GM18508 (cell line): ENCODE measurements around the gene CST7.

Experiments
- ATAC-seq: cut with Tn5 transposase; IDR thresholded peaks from one replicate; pipeline ENCODE4 v1.9.1; 2021; ENCODE audit warnings: moderate number of reproducible peaks; ENCODE audit not compliant: insufficient read depth, unreplicated experiment

CST7 gene

GRCh38 chr20:24950128-24950835 is 1.2 kb downstream of the CST7 start:
- ATAC-seq, result no peak

- ATAC-seq, result no peak
These were observed 1.9 kb downstream of the CST7 start for GRCh38 chr20:24950836-24951525.

DNA sequence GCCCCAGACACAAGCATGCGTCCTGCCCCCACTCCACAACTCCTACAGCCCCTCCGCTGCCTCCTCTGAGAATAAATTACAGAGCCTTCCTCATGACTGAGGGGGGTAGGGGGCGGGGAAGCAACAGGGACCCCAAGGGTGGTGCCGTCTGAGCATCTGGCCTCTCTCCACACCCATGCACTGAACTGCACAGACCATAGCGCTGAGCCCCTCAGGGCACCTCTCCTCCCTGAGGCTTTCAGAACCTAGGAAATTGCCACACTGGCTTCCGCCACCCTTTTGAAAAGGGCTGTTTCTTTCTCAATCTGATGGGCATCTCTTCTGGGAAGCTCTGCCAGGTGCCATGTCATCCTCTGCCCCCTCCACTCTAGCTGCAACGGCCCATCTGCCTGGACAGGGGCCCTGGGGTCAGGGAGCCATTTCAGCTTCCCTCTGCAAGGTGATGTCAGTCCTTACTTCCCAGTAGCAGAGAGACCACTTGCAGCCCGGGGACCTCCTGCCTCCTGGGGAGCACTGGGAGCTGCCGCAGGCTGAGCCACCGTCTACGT is 2.5 kb downstream of the CST7 start:
- ATAC-seq, result no peak

DNA sequence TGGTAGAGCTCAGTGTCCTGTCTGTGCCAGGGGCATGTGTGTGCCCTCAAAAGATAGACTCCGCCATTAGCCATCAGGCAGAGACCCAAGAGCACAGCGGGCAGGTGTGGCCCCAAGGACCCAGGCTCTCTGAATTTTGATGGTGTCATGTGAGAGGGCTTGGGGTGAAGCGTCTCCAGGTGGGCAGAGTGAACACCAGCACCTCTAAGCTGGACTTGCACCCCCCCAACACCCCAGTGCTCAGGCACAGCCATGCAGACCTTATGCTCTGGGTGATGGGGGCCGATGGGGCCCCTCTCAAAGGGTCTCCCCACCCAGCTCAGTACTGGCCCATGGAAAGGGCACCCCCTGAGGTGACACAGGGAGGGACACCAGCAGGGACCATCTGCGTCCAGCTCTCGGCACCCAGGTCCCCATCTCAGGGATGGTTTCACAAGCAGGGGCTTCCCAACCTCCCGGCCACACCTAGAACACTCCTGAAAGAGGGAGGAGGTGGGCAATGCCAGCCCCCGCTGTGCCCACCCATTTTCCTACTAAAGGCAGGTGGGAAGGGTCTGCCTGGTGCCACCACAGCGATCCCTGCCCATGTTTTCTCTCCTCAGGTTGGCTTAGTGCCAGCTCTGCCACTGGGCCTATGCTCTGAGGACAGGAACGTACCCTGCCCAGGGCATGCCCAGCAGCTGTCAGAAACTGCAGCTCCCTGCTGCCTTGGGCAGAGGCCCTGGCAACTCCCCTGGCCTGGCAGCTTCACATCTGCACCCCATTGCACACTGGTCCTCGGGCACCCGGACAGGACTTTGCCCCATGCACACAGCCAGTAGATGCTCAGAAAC is 3.5 kb downstream of the CST7 start:
- no peak for ATAC-seq

- no peak for ATAC-seq
These were observed 4.1 kb downstream of the CST7 start for GRCh38 chr20:24953209-24953575.

GRCh38 chr20:24953621-24954133 is 4.6 kb downstream of the CST7 start:
- no peak for ATAC-seq

- ATAC-seq, result no peak
These were observed 5.1 kb downstream of the CST7 start for GRCh38 chr20:24954151-24954550.

DNA sequence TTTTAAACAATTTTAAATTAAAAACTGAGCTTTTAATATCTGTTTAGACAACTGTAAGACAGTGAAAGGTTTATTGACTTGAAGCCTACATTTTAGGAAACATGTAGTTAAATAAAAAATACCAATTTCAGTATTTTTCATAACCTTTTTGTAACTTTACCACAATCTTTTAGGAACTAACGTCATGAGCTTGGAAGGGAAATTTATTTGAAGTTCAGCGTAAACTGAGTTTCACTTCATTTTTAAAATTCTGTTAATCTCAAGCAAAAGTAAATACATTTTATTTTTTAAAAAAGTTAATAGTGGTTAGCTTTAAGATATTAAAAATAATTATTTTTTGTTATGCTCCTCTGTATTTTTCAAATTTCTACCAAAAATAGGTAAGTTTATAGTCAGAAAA is 5.5 kb downstream of the CST7 start:
- ATAC-seq, result no peak

DNA sequence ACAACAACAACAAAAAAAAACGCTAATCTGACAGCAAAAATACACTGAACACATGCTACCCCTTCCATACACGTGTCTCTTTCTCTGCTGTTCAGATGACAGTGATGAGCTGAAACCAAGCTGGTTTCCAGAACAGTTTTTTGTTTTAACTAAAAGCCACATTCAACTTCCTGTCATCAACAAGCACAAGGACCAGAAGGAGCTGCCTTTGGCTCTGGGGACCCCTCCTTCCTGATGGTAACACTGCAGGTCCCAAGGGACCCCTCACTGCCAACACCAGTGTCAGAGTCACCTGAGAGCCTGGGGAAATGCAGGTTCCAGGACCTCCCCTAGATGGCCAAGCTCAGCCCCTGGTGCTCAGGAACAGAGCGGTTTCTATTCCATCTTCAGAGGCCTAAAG is 6.0 kb downstream of the CST7 start:
- peak; percentile 62 for ATAC-seq

DNA sequence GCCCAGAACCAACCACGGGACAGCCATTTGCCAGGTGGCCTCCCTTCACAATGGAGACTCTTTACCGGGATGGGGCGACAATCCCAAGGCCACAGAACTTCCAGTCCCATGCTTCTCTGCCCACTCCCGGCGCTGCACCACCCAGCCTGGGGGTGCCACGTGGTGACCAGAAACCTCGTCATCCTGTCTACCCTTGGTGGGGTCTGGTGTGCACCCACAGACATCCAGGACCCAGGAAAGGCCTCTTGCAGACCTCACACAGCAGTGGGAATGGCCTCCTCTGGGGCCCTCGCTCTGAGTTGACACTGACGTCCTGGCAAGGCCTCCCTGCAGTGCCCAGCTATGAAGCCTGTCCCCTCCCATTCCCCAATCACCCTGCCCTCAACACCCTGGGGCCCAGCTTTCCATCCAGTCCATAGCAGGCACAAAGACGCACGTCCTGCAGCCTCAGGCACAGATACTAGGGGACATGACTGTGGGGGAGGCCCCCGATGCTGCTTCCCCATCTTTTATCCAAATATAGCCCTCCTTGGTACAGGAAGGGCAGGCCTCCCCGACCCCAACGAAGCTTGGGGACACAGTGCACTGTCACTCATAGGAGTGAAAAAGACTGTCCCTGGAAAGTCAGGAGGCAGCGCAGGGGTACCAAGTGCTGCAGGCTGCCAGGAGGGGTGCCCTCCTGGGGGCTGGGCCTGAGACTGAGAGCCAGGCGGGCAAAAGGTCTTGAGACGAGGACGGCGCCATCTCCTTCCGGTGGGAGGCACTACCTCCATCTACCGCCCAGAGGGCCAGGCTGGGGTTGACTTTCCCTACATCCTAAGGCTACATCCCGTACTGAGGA is 7.2 kb downstream of the CST7 start:
- no peak for ATAC-seq

- ATAC-seq, result no peak
These were observed 8.4 kb downstream of the CST7 start for GRCh38 chr20:24957326-24958016.

- no peak for ATAC-seq
These were observed 9.7 kb downstream of the CST7 start for GRCh38 chr20:24958506-24959385.

DNA sequence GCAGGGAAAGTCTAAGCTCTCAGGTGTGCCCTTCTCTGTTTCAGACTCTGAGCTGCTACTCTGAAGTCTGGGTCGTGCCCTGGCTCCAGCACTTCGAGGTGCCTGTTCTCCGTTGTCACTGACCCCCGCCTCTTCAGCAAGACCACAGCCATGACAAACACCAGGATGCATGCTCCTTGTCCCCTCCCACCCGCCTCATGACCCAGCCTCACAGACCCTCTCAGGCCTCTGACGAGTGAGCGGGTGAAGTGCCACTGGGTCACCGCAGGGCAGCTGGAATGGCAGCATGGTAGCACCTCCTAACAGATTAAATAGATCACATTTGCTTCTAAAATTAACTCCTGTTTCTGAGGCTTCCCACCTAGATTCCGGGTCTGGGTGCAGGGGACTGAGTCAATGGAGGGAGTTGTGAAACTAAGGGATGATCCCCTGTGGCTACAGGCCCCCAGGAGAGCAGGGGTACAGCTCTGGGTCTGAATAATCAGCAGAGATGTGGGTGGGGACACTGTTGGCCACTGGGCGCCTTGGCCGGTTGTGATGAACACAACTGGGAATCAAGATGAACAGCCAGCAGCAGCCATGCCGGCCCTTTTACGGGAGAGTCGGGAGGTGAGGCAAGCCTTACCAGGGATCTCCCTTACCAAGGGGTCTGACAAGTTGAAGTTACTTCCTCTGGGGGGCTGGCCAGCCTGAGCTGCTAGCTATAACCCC is 10.7 kb downstream of the CST7 start:
- ATAC-seq, result no peak

DNA sequence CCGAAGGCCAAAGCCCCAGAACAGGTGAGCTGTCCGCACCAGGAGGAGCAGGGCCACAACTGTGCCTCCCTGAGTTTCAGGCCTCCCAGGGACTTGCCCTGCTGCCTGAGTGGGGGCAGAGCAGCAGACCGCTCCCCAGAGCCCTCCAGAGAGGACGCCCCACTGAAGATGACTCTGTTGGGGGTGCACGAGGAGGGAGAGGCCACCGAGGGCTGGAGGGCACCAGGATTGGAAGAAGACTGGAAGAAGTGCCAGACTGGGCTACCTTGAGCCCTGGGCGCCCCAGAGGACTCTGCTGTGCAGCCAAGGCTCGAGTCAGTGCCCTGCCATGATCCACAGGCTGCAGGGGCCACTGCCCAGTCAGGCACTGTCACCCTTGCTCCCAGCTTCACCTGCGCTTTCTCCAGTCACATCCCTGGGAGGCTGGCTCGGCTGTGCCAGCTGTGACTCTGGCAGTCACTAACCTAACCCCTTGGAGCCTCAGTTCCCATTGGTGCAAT is 11.3 kb downstream of the CST7 start:
- ATAC-seq, result no peak

DNA sequence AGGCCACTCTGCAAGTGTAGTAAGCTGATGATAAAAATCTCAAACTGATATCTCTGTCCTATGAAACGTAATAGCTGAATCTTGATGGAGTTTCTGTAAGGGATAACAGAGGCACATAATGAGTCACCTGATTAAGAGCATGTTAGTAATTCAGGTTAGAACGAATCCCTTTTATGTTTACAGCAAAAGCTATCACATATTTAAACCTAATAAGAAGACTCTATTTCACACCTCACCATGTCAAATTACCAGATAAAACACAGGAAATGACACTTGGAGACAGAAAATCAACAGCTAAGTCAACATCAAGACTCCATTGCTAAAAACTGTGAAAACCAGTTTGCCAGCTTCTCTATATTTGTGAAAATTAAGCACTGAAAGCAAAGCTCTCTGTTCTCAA is 11.8 kb downstream of the CST7 start:
- ATAC-seq, result no peak

- no peak for ATAC-seq
These were observed 12.5 kb downstream of the CST7 start for GRCh38 chr20:24961384-24962181.

DNA sequence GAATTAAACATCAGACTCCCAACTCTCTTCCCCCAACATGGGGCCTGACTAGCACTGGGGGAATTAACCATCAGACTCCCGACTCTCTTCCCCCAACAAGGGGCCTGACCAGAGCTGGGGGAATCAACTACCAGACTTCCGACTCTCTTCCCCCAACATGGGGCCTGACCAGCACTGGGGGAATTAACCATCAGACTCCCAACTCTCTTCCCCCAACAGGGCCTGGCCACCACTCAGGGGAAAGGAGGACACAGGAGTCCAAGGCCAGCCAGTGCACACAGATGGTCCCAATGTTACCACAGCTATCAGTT is 13.1 kb downstream of the CST7 start:
- no peak for ATAC-seq
